ENCODE measurements around the gene GPR89B. TPM values are rescaled to one million over a fixed set of nuclear protein-coding genes. Genes with fewer than 3 reads are reported as not detected.
"Not testable (repeated sequence)": the region's sequence is repeated elsewhere in the genome, so short reads cannot be mapped to it uniquely, and the experiment has no call there.

GPR89B gene
- total and polyA plus RNA-seq, 5 donors = 7.9 to 12.3 (median 8.5) TPM

- intact Hi-C loops (cut with DNase I); H3K9me3 ChIP-seq (ENCODE audit: control insufficient read depth, low read length); H3K27ac ChIP-seq (ENCODE audit: low read length); H3K27me3 ChIP-seq (ENCODE audit: control insufficient read depth, insufficient read depth); H3K4me3 ChIP-seq (ENCODE audit: low read length); DNase-seq; H3K4me1 ChIP-seq (ENCODE audit: control insufficient read depth, insufficient read depth, low read length); ATAC-seq: not testable (repeated sequence)
- 90% methylated on average over 4 of the region's 4 CpGs for WGBS
These were observed 65.2 kb downstream of the GPR89B start for GRCh38 chr1:147993400-147993799.

DNA sequence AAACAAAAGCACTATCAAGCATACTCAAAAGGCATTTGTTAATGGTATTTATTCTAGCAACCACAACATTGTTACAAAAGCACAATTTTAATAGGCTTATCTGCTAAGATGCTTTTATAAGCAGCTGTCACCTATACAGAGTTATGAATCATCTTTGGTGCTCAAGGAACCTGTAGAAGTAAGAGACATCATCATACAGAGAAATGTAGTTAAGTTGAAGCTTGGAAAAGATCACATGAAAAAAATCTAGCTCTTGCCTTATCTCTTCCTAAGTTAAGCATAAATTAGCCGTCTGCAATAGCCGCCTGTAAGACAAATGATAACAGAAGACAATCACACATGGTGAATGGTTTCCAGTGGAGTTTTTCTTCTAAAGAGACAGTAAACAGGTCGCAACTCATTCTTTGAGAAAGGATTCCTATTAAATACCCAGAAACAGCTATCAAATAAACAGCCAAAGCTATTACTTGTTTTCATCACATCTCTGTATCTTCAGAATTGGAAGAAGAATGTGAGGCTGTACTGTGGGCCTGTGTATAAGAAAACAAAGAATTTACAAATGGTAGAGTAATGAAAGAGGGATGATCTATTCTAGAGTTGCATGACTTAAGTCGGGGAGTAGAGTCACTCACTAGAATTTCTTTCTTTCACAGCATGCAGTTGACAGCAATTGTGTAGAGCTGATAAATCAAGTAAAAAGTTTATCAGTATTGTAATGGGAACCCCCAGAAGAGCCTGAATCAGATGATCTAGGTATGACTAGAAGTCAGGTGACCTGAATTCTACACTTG is 65.8 kb downstream of the GPR89B start:
- DNase-seq; ATAC-seq; H3K27ac ChIP-seq (ENCODE audit: low read length); H3K4me1 ChIP-seq (ENCODE audit: control insufficient read depth, insufficient read depth, low read length); H3K9me3 ChIP-seq (ENCODE audit: control insufficient read depth, low read length); intact Hi-C loops (cut with DNase I); H3K27me3 ChIP-seq (ENCODE audit: control insufficient read depth, insufficient read depth); H3K4me3 ChIP-seq (ENCODE audit: low read length): not testable (repeated sequence)
- 78% methylated on average over 3 of the region's 4 CpGs for WGBS

DNA sequence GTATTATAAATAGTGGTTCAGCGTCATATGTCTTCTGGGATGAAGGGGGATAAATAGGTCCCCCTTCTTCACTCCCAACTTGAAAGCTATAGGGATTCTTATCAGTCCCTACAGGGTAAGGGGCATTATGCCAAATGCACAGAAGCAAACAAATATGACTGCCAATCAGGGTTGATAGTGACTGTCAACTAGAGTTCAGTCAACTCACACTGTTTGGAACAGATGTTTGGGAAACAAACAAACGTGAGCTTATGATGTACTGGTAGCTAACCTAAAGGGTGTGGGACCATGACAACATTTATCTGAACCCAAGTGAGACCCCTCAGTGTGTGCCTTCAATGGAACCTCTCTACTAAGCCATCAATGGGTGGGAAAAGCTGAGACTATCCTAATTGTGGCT is 67.9 kb downstream of the GPR89B start:
- H3K27me3 ChIP-seq (ENCODE audit: control insufficient read depth, insufficient read depth); ATAC-seq; H3K9me3 ChIP-seq (ENCODE audit: control insufficient read depth, low read length); H3K27ac ChIP-seq (ENCODE audit: low read length); intact Hi-C loops (cut with DNase I); H3K4me3 ChIP-seq (ENCODE audit: low read length); H3K4me1 ChIP-seq (ENCODE audit: control insufficient read depth, insufficient read depth, low read length); DNase-seq: not testable (repeated sequence)
- 92% methylated on average over 1 of the region's 2 CpGs for WGBS

DNA sequence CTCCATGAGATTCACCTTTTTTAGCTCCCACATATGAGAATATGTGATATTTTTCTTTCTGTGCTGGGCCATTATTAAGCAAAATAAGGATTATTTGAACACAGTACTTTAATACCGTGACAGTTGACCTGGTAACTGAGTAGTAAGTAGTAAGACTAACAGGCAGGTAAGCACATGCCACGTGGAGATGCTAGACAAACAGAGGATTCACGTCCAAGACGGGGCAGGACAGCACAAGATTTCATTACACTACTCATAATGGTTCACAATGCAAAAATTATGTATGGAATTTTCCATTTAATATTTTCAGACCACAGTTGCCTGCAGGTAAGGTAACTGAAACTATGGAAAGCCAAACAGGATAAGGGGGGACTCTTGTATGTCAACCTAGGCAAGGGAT is 79.5 kb downstream of the GPR89B start:
- H3K9me3 ChIP-seq (ENCODE audit: control insufficient read depth, low read length); H3K4me3 ChIP-seq (ENCODE audit: low read length); H3K27me3 ChIP-seq (ENCODE audit: control insufficient read depth, insufficient read depth); ATAC-seq; H3K4me1 ChIP-seq (ENCODE audit: control insufficient read depth, insufficient read depth, low read length); intact Hi-C loops (cut with DNase I); DNase-seq; H3K27ac ChIP-seq (ENCODE audit: low read length): not testable (repeated sequence)
- 95% methylated on average over 3 of the region's 4 CpGs for WGBS

- H3K27me3 ChIP-seq (ENCODE audit: control insufficient read depth, insufficient read depth) = no peaks in the 10 kb centered on the region
- intact Hi-C loops (cut with DNase I) = no loop called here
- H3K4me3 ChIP-seq (ENCODE audit: low read length) = no peak overlapping the region
- no peaks in the 10 kb centered on the region for H3K9me3 ChIP-seq (ENCODE audit: control insufficient read depth, low read length)
- no peak for DNase-seq
- peak in 1 of 2 donors; percentile 40 for ATAC-seq
- peaks cover 2% of the 10 kb centered on the region for H3K4me1 ChIP-seq (ENCODE audit: control insufficient read depth, insufficient read depth, low read length)
- whole genome bisulfite sequencing = 49% methylated on average over 1 of the region's 1 CpG
- H3K27ac ChIP-seq (ENCODE audit: low read length) = no peak overlapping the region
These were observed 82.3 kb downstream of the GPR89B start for GRCh38 chr1:148010527-148010926.

DNA sequence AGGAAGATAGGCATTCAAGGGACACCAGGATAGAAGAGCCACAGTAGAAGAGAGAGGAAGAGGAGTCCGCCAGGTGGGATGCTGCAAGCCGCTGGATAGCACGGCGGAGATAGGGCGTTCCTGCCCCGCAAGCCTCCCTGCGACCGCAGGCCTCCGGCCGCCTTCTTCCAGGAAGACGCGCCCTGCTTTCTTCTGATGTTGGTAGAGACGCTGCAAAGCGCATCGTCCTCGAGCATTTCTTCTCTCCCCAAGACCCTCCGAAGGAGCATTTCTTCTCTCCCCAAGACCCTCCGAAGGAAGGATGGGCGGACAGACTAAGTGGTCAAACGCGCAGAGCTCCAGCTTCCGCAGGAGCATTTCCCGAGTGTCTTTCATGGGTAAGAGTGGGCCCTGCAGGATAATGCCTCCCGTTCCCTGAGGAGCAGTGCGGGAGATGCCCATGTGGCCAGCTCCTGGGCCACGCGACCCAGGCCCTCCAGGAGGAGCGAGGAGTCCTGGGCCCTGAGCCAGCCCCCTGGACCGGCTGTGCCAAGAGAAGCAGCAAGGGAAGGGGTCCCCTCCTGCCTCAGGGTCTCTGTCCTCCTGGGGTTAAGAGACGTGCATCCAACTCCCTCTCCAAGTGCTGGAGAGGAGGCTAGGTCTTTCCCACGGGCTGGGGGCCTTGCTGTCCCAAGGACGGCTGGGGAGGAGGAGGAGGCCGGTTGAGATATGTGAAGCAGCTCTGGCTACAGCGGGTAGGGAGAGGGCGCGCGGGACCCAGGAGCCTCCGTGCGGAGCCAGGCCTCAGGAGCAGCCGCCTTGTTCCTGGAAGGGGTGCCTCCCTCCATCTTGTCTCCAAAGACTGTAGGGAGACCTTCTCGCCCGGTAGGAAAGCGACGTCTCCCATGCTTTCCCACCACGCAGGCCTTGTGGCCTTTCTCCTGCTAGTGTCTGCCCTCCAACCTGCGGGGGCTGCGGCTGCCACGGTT is 85.2 kb downstream of the GPR89B start:
- WGBS = 38% methylated on average over 39 of the region's 48 CpGs
- H3K27me3 ChIP-seq (ENCODE audit: control insufficient read depth, insufficient read depth); H3K4me1 ChIP-seq (ENCODE audit: control insufficient read depth, insufficient read depth, low read length); H3K9me3 ChIP-seq (ENCODE audit: control insufficient read depth, low read length); intact Hi-C loops (cut with DNase I); DNase-seq: not testable (repeated sequence)
- peak; percentile 34 to 36 for ATAC-seq
- H3K4me3 ChIP-seq (ENCODE audit: low read length) = peak overlapping the region; percentile 26
- peak overlapping the region; percentile 6 for H3K27ac ChIP-seq (ENCODE audit: low read length)

GRCh38 chr1:148014289-148015200 is 86.3 kb downstream of the GPR89B start:
- H3K4me3 ChIP-seq (ENCODE audit: low read length) = peak overlapping the region; percentile 7
- H3K27me3 ChIP-seq (ENCODE audit: control insufficient read depth, insufficient read depth); H3K4me1 ChIP-seq (ENCODE audit: control insufficient read depth, insufficient read depth, low read length); H3K27ac ChIP-seq (ENCODE audit: low read length); H3K9me3 ChIP-seq (ENCODE audit: control insufficient read depth, low read length); intact Hi-C loops (cut with DNase I): not testable (repeated sequence)
- DNase-seq (peak in 1 of 3 donors; percentile 57), ATAC-seq (peak; percentile 42 to 44)
- WGBS = 2% methylated on average over 56 of the region's 58 CpGs

- H3K9me3 ChIP-seq (ENCODE audit: control insufficient read depth, low read length); intact Hi-C loops (cut with DNase I); H3K27ac ChIP-seq (ENCODE audit: low read length): not testable (repeated sequence)
These were observed 96.7 kb downstream of the GPR89B start for GRCh38 chr1:148024918-148025317.

GRCh38 chr1:148027004-148027403 is 98.8 kb downstream of the GPR89B start:
- intact Hi-C loops (cut with DNase I); H3K9me3 ChIP-seq (ENCODE audit: control insufficient read depth, low read length); DNase-seq; H3K27me3 ChIP-seq (ENCODE audit: control insufficient read depth, insufficient read depth); H3K4me3 ChIP-seq (ENCODE audit: low read length); H3K27ac ChIP-seq (ENCODE audit: low read length); ATAC-seq; H3K4me1 ChIP-seq (ENCODE audit: control insufficient read depth, insufficient read depth, low read length): not testable (repeated sequence)
- WGBS = 89% methylated on average over 2 of the region's 4 CpGs

More at GRCh38 chr1:148024918-148025317, 96.7 kb downstream of the GPR89B start:
- not testable (repeated sequence) for H3K4me3 ChIP-seq (ENCODE audit: low read length); H3K4me1 ChIP-seq (ENCODE audit: control insufficient read depth, insufficient read depth, low read length); H3K27me3 ChIP-seq (ENCODE audit: control insufficient read depth, insufficient read depth); DNase-seq; ATAC-seq
- 89% methylated on average over 5 of the region's 5 CpGs for WGBS

- H3K4me1 ChIP-seq (ENCODE audit: control insufficient read depth, insufficient read depth, low read length); intact Hi-C loops (cut with DNase I); H3K9me3 ChIP-seq (ENCODE audit: control insufficient read depth, low read length); ATAC-seq; H3K27ac ChIP-seq (ENCODE audit: low read length); DNase-seq; H3K4me3 ChIP-seq (ENCODE audit: low read length); H3K27me3 ChIP-seq (ENCODE audit: control insufficient read depth, insufficient read depth): not testable (repeated sequence)
- WGBS = 56% methylated on average over 2 of the region's 3 CpGs
These were observed 104.0 kb downstream of the GPR89B start for GRCh38 chr1:148032247-148032646.

Measured in right cardiac atrium (tissue), 5 donors.